Stomach smooth muscle (tissue), 2 donors: ENCODE results near the gene C4orf51.
"Not testable (repeated sequence)": the region's sequence is repeated elsewhere in the genome, so short reads cannot be mapped to it uniquely, and the experiment has no call there.

Experiments
- H3K27ac ChIP-seq: one replicate; pipeline ENCODE4 v1.7.0; 2013; ENCODE audit warnings: mild to moderate bottlenecking, low read length, inconsistent platforms
- H3K27me3 ChIP-seq, 2 donors: one replicate each; pipeline ENCODE4 v1.7.0; 2013; ENCODE audit warnings: low read length in 2 of 2; ENCODE audit not compliant: insufficient read depth in 2 of 2, control insufficient read depth in 1 of 2
- H3K36me3 ChIP-seq, 2 donors: one replicate each; pipeline ENCODE4 v1.7.0; 2013; ENCODE audit warnings: low read length in 2 of 2; ENCODE audit not compliant: control insufficient read depth in 2 of 2, insufficient read depth in 2 of 2
- H3K4me1 ChIP-seq: one replicate; pipeline ENCODE4 v1.7.0; 2013; ENCODE audit warnings: low read length; ENCODE audit not compliant: control insufficient read depth, insufficient read depth
- H3K4me3 ChIP-seq, 2 donors: one replicate each; pipeline ENCODE4 v1.7.0; 2013; ENCODE audit warnings: low read length in 2 of 2
- H3K9ac ChIP-seq, 2 donors: one replicate each; pipeline ENCODE4 v1.7.0; 2013; ENCODE audit warnings: low read length in 2 of 2, mild to moderate bottlenecking in 1 of 2
- H3K9me3 ChIP-seq, 2 donors: one replicate each; pipeline ENCODE4 v1.7.0; 2013; ENCODE audit warnings: low read length in 2 of 2; ENCODE audit not compliant: control insufficient read depth in 2 of 2
- donor health status: healthy.
- donor health status: Pancreatic carcinoma.

C4orf51 gene

GRCh38 chr4:145670422-145670821 lies 9.5 kb upstream of the C4orf51 start:
- H3K9me3 ChIP-seq, result no peaks in the 10 kb centered on the region
- no peaks in the 10 kb centered on the region for H3K4me1 ChIP-seq
- H3K27ac ChIP-seq, result no peak overlapping the region
- no peaks in the 10 kb centered on the region for H3K36me3 ChIP-seq
- H3K27me3 ChIP-seq, result no peaks in the 10 kb centered on the region
- H3K4me3 ChIP-seq, result no peak overlapping the region
- no peak overlapping the region for H3K9ac ChIP-seq

GRCh38 chr4:145679520-145679919 lies 426 bp upstream of the C4orf51 start:
- Histone ChIP-seq H3K36me3 (no peaks in the 10 kb centered on the region), H3K4me3 (no peak overlapping the region), H3K4me1 (no peaks in the 10 kb centered on the region), H3K9ac (no peak overlapping the region), H3K9me3 (no peaks in the 10 kb centered on the region), H3K27ac (no peak overlapping the region), H3K27me3 (no peaks in the 10 kb centered on the region)

GRCh38 chr4:145680902-145681301 lies 956 bp downstream of the C4orf51 start:
- Histone ChIP-seq H3K9ac (no peak overlapping the region), H3K4me3 (no peak overlapping the region), H3K27ac (no peak overlapping the region), H3K9me3 (no peaks in the 10 kb centered on the region), H3K4me1 (no peaks in the 10 kb centered on the region), H3K36me3 (no peaks in the 10 kb centered on the region), H3K27me3 (no peaks in the 10 kb centered on the region)

DNA sequence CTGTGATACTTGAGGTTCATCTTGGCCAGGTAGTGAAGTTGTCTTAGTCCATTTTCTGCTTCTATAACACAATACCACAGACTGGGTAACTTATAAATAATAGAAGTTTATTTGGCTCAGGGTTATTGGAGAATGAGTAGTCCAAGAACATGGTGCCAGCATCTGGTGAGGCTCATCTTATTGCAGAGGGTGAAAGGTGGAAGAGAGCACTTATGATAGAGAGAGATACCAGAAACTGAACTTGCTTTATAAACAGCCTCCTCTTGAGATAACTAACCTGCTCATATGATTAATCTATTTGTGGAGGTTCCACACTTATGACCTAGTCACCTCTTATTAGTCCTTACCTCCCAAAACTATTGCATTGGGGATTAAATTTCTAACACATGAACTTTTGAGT lies 1.6 kb downstream of the C4orf51 start:
- H3K4me1 ChIP-seq, result no peaks in the 10 kb centered on the region
- no peaks in the 10 kb centered on the region for H3K27me3 ChIP-seq
- H3K36me3 ChIP-seq, result no peaks in the 10 kb centered on the region
- no peak overlapping the region for H3K27ac ChIP-seq
- no peak overlapping the region for H3K4me3 ChIP-seq
- H3K9me3 ChIP-seq, result no peaks in the 10 kb centered on the region
- no peak overlapping the region for H3K9ac ChIP-seq

- no peaks in the 10 kb centered on the region for H3K36me3 ChIP-seq
- H3K27me3 ChIP-seq, result no peaks in the 10 kb centered on the region
- H3K4me3 ChIP-seq, result no peak overlapping the region
- no peak overlapping the region for H3K9ac ChIP-seq
- no peak overlapping the region for H3K27ac ChIP-seq
- H3K4me1 ChIP-seq, result no peaks in the 10 kb centered on the region
- H3K9me3 ChIP-seq, result no peaks in the 10 kb centered on the region
Observed at GRCh38 chr4:145681956-145682355, 2.0 kb downstream of the C4orf51 start.

DNA sequence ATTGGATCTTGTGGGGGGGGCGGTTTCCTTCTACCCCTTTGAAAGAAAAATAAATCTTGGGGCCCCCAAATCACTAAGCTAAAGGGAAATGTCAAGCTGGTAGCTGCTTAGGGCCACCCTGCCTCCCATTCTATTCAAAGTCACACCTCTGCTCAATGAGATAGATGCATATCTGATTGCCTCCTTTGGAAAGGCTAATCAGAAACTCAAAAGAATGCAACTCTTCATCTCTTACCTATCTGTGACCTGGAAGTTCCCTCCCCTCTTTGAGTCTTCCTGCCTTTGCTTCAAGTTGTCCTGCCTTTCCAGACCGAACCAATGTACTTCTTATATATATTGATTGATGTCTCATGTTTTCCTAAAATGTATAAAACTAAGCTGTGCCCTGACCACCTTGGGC lies 7.0 kb downstream of the C4orf51 start:
- Histone ChIP-seq H3K9ac (no peak overlapping the region), H3K4me3 (no peak overlapping the region), H3K27ac (no peak overlapping the region), H3K4me1 (no peaks in the 10 kb centered on the region), H3K36me3 (no peaks in the 10 kb centered on the region), H3K27me3 (no peaks in the 10 kb centered on the region), H3K9me3 (no peaks in the 10 kb centered on the region)

DNA sequence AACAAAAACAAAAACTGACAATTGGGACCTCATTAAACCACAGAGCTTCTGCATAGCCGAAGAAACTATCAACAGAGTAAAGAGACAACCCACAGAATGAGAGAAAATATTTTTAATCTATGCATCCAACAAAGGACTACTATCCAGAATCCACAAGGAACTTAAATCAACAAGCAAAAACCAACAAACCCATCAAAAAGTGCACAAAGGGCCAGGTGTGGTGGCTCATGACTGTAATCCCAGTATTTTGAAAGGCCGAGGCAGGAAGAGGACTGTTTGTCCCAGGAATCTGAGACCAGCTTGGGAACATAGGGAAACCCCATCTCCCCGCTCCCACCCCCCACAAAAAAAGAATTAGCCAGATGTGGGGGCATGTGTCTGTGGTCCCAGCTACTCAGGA lies 10.7 kb downstream of the C4orf51 start:
- H3K36me3 ChIP-seq, result no peaks in the 10 kb centered on the region
- no peaks in the 10 kb centered on the region for H3K27me3 ChIP-seq
- no peak overlapping the region for H3K4me3 ChIP-seq
- no peaks in the 10 kb centered on the region for H3K9me3 ChIP-seq
- H3K27ac ChIP-seq, result no peak overlapping the region
- no peak overlapping the region for H3K9ac ChIP-seq
- H3K4me1 ChIP-seq, result no peaks in the 10 kb centered on the region

DNA sequence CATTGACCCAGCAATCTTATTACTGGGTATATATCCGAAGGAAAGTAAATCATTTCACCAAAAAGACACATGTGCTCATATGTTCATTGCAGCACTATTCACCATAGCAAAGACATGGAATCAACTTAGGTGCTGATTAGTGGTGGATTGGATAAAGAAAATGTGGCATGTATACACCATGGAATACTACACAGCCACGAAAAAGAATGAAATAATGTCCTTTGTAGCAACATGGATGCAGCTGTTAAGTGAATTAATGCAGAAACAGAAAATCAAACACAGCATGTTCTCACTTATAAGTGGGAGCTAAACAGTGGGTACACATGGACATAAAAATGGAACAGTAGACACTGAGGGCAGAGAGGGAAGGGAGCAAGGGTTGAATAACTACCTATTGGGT lies 11.5 kb downstream of the C4orf51 start:
- not testable (repeated sequence) for H3K9me3 ChIP-seq, H3K27me3 ChIP-seq, H3K36me3 ChIP-seq, H3K9ac ChIP-seq, H3K4me3 ChIP-seq, H3K27ac ChIP-seq, H3K4me1 ChIP-seq

- Histone ChIP-seq H3K9ac (no peak overlapping the region), H3K27me3 (no peaks in the 10 kb centered on the region), H3K9me3 (no peaks in the 10 kb centered on the region), H3K4me1 (no peaks in the 10 kb centered on the region), H3K4me3 (no peak overlapping the region), H3K27ac (no peak overlapping the region), H3K36me3 (no peaks in the 10 kb centered on the region)
Observed at GRCh38 chr4:145694929-145695328, 15.0 kb downstream of the C4orf51 start.

- Histone ChIP-seq H3K27me3 (no peaks in the 10 kb centered on the region), H3K9ac (no peak overlapping the region), H3K4me1 (no peaks in the 10 kb centered on the region), H3K36me3 (no peaks in the 10 kb centered on the region), H3K9me3 (no peaks in the 10 kb centered on the region), H3K4me3 (no peak overlapping the region), H3K27ac (no peak overlapping the region)
Observed at GRCh38 chr4:145697332-145697731, 17.4 kb downstream of the C4orf51 start.

DNA sequence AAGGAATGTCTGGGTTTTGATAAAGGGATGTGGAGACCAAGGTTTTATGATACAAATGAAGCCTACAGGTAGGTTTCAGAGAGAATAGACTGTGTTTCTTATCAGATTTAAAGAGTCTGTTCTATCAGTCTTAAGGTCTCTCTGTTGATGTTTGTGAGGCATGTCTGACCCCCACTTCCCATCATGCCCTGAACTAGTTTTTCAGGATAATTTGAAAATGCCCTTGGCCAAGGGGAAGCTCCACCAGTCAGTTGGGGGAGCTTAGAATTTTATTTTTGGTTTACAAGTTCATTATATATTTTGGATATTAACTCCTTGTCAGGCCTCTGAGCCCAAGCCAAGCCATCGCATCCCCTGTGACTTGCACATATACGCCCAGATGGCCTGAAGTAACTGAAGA lies 18.6 kb downstream of the C4orf51 start:
- H3K4me3 ChIP-seq, result no peak overlapping the region
- no peak overlapping the region for H3K27ac ChIP-seq
- H3K9me3 ChIP-seq, result no peaks in the 10 kb centered on the region
- no peaks in the 10 kb centered on the region for H3K4me1 ChIP-seq
- no peak overlapping the region for H3K9ac ChIP-seq
- H3K27me3 ChIP-seq, result no peaks in the 10 kb centered on the region
- no peaks in the 10 kb centered on the region for H3K36me3 ChIP-seq
